Measurements from ENCODE around the gene FBXO22. TPM values are rescaled to one million over a fixed set of nuclear protein-coding genes. Genes with fewer than 3 reads are reported as not detected.
"Not testable (repeated sequence)": the region's sequence is repeated elsewhere in the genome, so short reads cannot be mapped to it uniquely, and the experiment has no call there.

The FBXO22 gene
- polyA plus RNA-seq (ENCODE audit: insufficient read length): 18.8 TPM

GRCh38 chr15:75903331-75904239, at the start of gene FBXO22:
FBXO22 (plus strand) TSS chr15:75903878; CDS start chr15:75903964, 86 bp downstream.
- peak; percentile 92 for DNase-seq

GRCh38 chr15:75857886-75858285, 45.8 kb upstream of the FBXO22 start:
- DNase-seq: no peak

GRCh38 chr15:75861750-75862402, 41.8 kb upstream of the FBXO22 start:
- DNase-seq: no peak

- DNase-seq: no peak
Measured at GRCh38 chr15:75862796-75863195, 40.9 kb upstream of the FBXO22 start.

- DNase-seq: no peak
Measured at GRCh38 chr15:75864213-75865059, 39.2 kb upstream of the FBXO22 start.

- DNase-seq: not testable (repeated sequence)
Measured at GRCh38 chr15:75866045-75866444, 37.6 kb upstream of the FBXO22 start.

GRCh38 chr15:75866916-75867315, 36.8 kb upstream of the FBXO22 start:
- no peak for DNase-seq

GRCh38 chr15:75867449-75867848, 36.2 kb upstream of the FBXO22 start:
- DNase-seq: no peak

- DNase-seq: no peak
Measured at GRCh38 chr15:75868019-75868418, 35.7 kb upstream of the FBXO22 start.

- DNase-seq: no peak
Measured at GRCh38 chr15:75869446-75869845, 34.2 kb upstream of the FBXO22 start.

GRCh38 chr15:75871589-75871988, 32.1 kb upstream of the FBXO22 start:
- not testable (repeated sequence) for DNase-seq

- no peak for DNase-seq
Measured at GRCh38 chr15:75872403-75872990, 31.2 kb upstream of the FBXO22 start.

GRCh38 chr15:75884041-75884440, 19.6 kb upstream of the FBXO22 start:
- DNase-seq: no peak

- DNase-seq: no peak
Measured at GRCh38 chr15:75887178-75887577, 16.5 kb upstream of the FBXO22 start.

GRCh38 chr15:75891895-75892294, 11.8 kb upstream of the FBXO22 start:
- DNase-seq: no peak

GRCh38 chr15:75895731-75896130, 7.9 kb upstream of the FBXO22 start:
- no peak for DNase-seq

GRCh38 chr15:75900577-75900976, 3.1 kb upstream of the FBXO22 start:
- DNase-seq: no peak

- peak; percentile 11 for DNase-seq
Measured at GRCh38 chr15:75902129-75902557, 1.5 kb upstream of the FBXO22 start.

- no peak for DNase-seq
Measured at GRCh38 chr15:75905231-75905630, 1.6 kb downstream of the FBXO22 start.

GRCh38 chr15:75910355-75910754, 6.7 kb downstream of the FBXO22 start:
- DNase-seq: not testable (repeated sequence)

GRCh38 chr15:75916978-75917377, 13.3 kb downstream of the FBXO22 start:
- no peak for DNase-seq

- DNase-seq: no peak
Measured at GRCh38 chr15:75918135-75918534, 14.5 kb downstream of the FBXO22 start.

Measured in hindlimb muscle (tissue), 1 donor.